ENCODE data around the gene COL5A1. TPM values are rescaled to one million over a fixed set of nuclear protein-coding genes. Genes with fewer than 3 reads are reported as not detected.

Gene COL5A1
- total RNA-seq, 1 donor from 2014 or later: 6.1 TPM

GRCh38 chr9:134661791-134662142, 20.2 kb downstream of the COL5A1 start:
- Histone ChIP-seq H3K27ac (no peak overlapping the region), H3K4me1 (peaks cover 10% of the 10 kb centered on the region)
- no peak overlapping the region for H3K27ac Mint-ChIP-seq

GRCh38 chr9:134662143-134662876, 20.7 kb downstream of the COL5A1 start:
- H3K27me3 Mint-ChIP-seq (ENCODE audit: insufficient read depth, low read depth): no peaks in the 10 kb centered on the region
- H3K4me1 Mint-ChIP-seq: no peaks in the 10 kb centered on the region
- Histone ChIP-seq H3K9ac (no peak overlapping the region), H3K27me3 (no peaks in the 10 kb centered on the region), H3K4me2 (no peak overlapping the region), H3K4me1 (peaks cover 10% of the 10 kb centered on the region), H3K9me3 (ENCODE audit: low read depth) (no peaks in the 10 kb centered on the region), H3K27ac (no peak overlapping the region), H4K20me1 (ENCODE audit: low read depth) (no peaks in the 10 kb centered on the region), H3K79me2 (ENCODE audit: low read depth) (no peaks in the 10 kb centered on the region), H3K4me3 (no peak overlapping the region), H3F3A (ENCODE audit: low read depth) (no peaks in the 10 kb centered on the region), H3K36me3 (no peaks in the 10 kb centered on the region), H2AFZ (replicated peaks) (no peak overlapping the region)
- H3K27ac Mint-ChIP-seq: peak overlapping the region; percentile 63
- H3K36me3 Mint-ChIP-seq: no peaks in the 10 kb centered on the region
- TF ChIP-seq EZH2phosphoT487 (IDR thresholded peaks at IDR 0.05) (no peak), CTCF (IDR thresholded peaks at IDR 0.05) (no peak), EZH2 (IDR thresholded peaks at IDR 0.05) (no peak)
- H3K9me3 Mint-ChIP-seq: peaks cover 13% of the 10 kb centered on the region
- H3K4me3 Mint-ChIP-seq: no peak overlapping the region
- DNase-seq (ENCODE audit: low spot score): no peak

More at GRCh38 chr9:134661791-134662142, 20.2 kb downstream of the COL5A1 start:
- no peak overlapping the region for H3K4me3 ChIP-seq
- TF ChIP-seq EZH2phosphoT487 (IDR thresholded peaks at IDR 0.05) (no peak), CTCF (IDR thresholded peaks at IDR 0.05) (no peak), EZH2 (IDR thresholded peaks at IDR 0.05) (no peak)
- H3K4me3 Mint-ChIP-seq: no peak overlapping the region
- H3F3A ChIP-seq (ENCODE audit: low read depth): no peaks in the 10 kb centered on the region
- H3K9me3 Mint-ChIP-seq: peaks cover 13% of the 10 kb centered on the region
- no peaks in the 10 kb centered on the region for H3K79me2 ChIP-seq (ENCODE audit: low read depth)
- no peaks in the 10 kb centered on the region for H3K36me3 ChIP-seq
- H4K20me1 ChIP-seq (ENCODE audit: low read depth): no peaks in the 10 kb centered on the region
- no peaks in the 10 kb centered on the region for H3K36me3 Mint-ChIP-seq
- no peak overlapping the region for H2AFZ ChIP-seq (replicated peaks)
- no peak for DNase-seq (ENCODE audit: low spot score)
- H3K4me2 ChIP-seq: no peak overlapping the region
- no peak overlapping the region for H3K9ac ChIP-seq
- H3K27me3 ChIP-seq: no peaks in the 10 kb centered on the region
- no peaks in the 10 kb centered on the region for H3K4me1 Mint-ChIP-seq
- H3K27me3 Mint-ChIP-seq (ENCODE audit: insufficient read depth, low read depth): no peaks in the 10 kb centered on the region
- no peaks in the 10 kb centered on the region for H3K9me3 ChIP-seq (ENCODE audit: low read depth)

- H3K4me3 Mint-ChIP-seq: no peak overlapping the region
- Histone ChIP-seq H3K4me2 (no peak overlapping the region), H3K36me3 (no peaks in the 10 kb centered on the region), H3K4me1 (peaks cover 8% of the 10 kb centered on the region), H4K20me1 (ENCODE audit: low read depth) (no peaks in the 10 kb centered on the region), H2AFZ (replicated peaks) (no peak overlapping the region), H3F3A (ENCODE audit: low read depth) (no peaks in the 10 kb centered on the region), H3K79me2 (ENCODE audit: low read depth) (no peaks in the 10 kb centered on the region), H3K27me3 (no peaks in the 10 kb centered on the region), H3K9ac (no peak overlapping the region), H3K4me3 (no peak overlapping the region), H3K9me3 (ENCODE audit: low read depth) (no peaks in the 10 kb centered on the region), H3K27ac (no peak overlapping the region)
- TF ChIP-seq CTCF (IDR thresholded peaks at IDR 0.05) (no peak), EZH2phosphoT487 (IDR thresholded peaks at IDR 0.05) (no peak), EZH2 (IDR thresholded peaks at IDR 0.05) (no peak)
- peaks cover 13% of the 10 kb centered on the region for H3K9me3 Mint-ChIP-seq
- peaks cover 2% of the 10 kb centered on the region for H3K27me3 Mint-ChIP-seq (ENCODE audit: insufficient read depth, low read depth)
- no peaks in the 10 kb centered on the region for H3K4me1 Mint-ChIP-seq
- no peak overlapping the region for H3K27ac Mint-ChIP-seq
- no peak for DNase-seq (ENCODE audit: low spot score)
- no peaks in the 10 kb centered on the region for H3K36me3 Mint-ChIP-seq
Observed at GRCh38 chr9:134663084-134663483, 21.5 kb downstream of the COL5A1 start.
